ENCODE measurements around the gene HS6ST1.

The HS6ST1 gene

GRCh38 chr2:128305555-128306080 lies 13.1 kb downstream of the HS6ST1 start:
- H2BK12ac ChIP-seq (ENCODE audit: low read length in 2 of 2), result peak overlapping the region; percentile 30 to 96
- DNase-seq, result peak; percentile 82
- no peaks in the 10 kb centered on the region for H3K9me3 ChIP-seq (ENCODE audit: control insufficient read depth, low read length)
- peaks cover 69% of the 10 kb centered on the region for H3K4me1 ChIP-seq (ENCODE audit: control insufficient read depth, insufficient read depth, low read depth, low read length)
- H3K27ac ChIP-seq (ENCODE audit: low read length, poor library complexity, severe bottlenecking), result peak overlapping the region; percentile 70
- peak overlapping the region; percentile 87 to 96 for H3K18ac ChIP-seq (ENCODE audit: low read depth in 1 of 2, low read length in 2 of 2)
- peak overlapping the region in 1 of 2 experiments; percentile 57 for H3K4me3 ChIP-seq (ENCODE audit: insufficient read depth in 1 of 2, low read depth in 1 of 2, low read length in 2 of 2)
- WGBS, result 45% methylated on average over 10 of the region's 11 CpGs
- peak overlapping the region; percentile 42 to 79 for H3K4ac ChIP-seq (ENCODE audit: low read depth in 1 of 2, low read length in 2 of 2)
- H3K79me1 ChIP-seq (replicated peaks; ENCODE audit: low read length, poor library complexity, severe bottlenecking), result peaks cover 44% of the 10 kb centered on the region
- peak overlapping the region; percentile 92 for H2BK120ac ChIP-seq (ENCODE audit: low read depth, low read length)
- no peaks in the 10 kb centered on the region for H3K27me3 ChIP-seq (ENCODE audit: control insufficient read depth in 1 of 2, insufficient read depth in 1 of 2, low read length in 2 of 2)
- peaks cover 0 to 22% of the 10 kb centered on the region in 2 experiments for H3K36me3 ChIP-seq (ENCODE audit: control insufficient read depth in 1 of 2, insufficient read depth in 2 of 2, low read depth in 1 of 2, low read length in 2 of 2)
- peak overlapping the region; percentile 82 for H2BK15ac ChIP-seq (ENCODE audit: low read depth, poor library complexity, severe bottlenecking)
- no peak overlapping the region for H3K4me2 ChIP-seq (ENCODE audit: low read length, poor library complexity, severe bottlenecking)
- no peak overlapping the region for H2BK5ac ChIP-seq (ENCODE audit: low read depth, low read length, poor library complexity, severe bottlenecking)
- H3K14ac ChIP-seq (ENCODE audit: low read length in 2 of 2), result peak overlapping the region in 1 of 2 experiments; percentile 78
- no peak overlapping the region for H3K23ac ChIP-seq (ENCODE audit: low read length in 2 of 2)
- no peak overlapping the region for H2AFZ ChIP-seq (ENCODE audit: low read depth, low read length)
- peak overlapping the region; percentile 1 for H2AK5ac ChIP-seq (ENCODE audit: low read length, severe bottlenecking)
- peak overlapping the region; percentile 79 for H4K8ac ChIP-seq (ENCODE audit: low read length)
- H3K9ac ChIP-seq (ENCODE audit: low read length), result peak overlapping the region; percentile 83
- H4K91ac ChIP-seq (ENCODE audit: low read length), result peak overlapping the region; percentile 98

GRCh38 chr2:128304715-128305554 lies 13.7 kb downstream of the HS6ST1 start:
- Histone ChIP-seq H2AK5ac (ENCODE audit: low read length, severe bottlenecking) (peak overlapping the region; percentile 46), H3K14ac (ENCODE audit: low read length in 2 of 2) (peak overlapping the region in 1 of 2 experiments; percentile 50), H2AFZ (ENCODE audit: low read depth, low read length) (no peak overlapping the region), H3K79me1 (replicated peaks; ENCODE audit: low read length, poor library complexity, severe bottlenecking) (peaks cover 45% of the 10 kb centered on the region), H3K4ac (ENCODE audit: low read depth in 1 of 2, low read length in 2 of 2) (peak overlapping the region; percentile 62 to 79), H3K9ac (ENCODE audit: low read length) (peak overlapping the region; percentile 83), H2BK120ac (ENCODE audit: low read depth, low read length) (peak overlapping the region; percentile 92), H3K27me3 (ENCODE audit: control insufficient read depth in 1 of 2, insufficient read depth in 1 of 2, low read length in 2 of 2) (no peaks in the 10 kb centered on the region), H3K4me3 (ENCODE audit: insufficient read depth in 1 of 2, low read depth in 1 of 2, low read length in 2 of 2) (peak overlapping the region in 1 of 2 experiments; percentile 57), H3K18ac (ENCODE audit: low read depth in 1 of 2, low read length in 2 of 2) (peak overlapping the region; percentile 87 to 96), H4K91ac (ENCODE audit: low read length) (peak overlapping the region; percentile 98), H2BK12ac (ENCODE audit: low read length in 2 of 2) (peak overlapping the region; percentile 95 to 96), H3K9me3 (ENCODE audit: control insufficient read depth, low read length) (no peaks in the 10 kb centered on the region), H3K4me1 (ENCODE audit: control insufficient read depth, insufficient read depth, low read depth, low read length) (peaks cover 69% of the 10 kb centered on the region), H2BK5ac (ENCODE audit: low read depth, low read length, poor library complexity, severe bottlenecking) (no peak overlapping the region), H2BK15ac (ENCODE audit: low read depth, poor library complexity, severe bottlenecking) (peak overlapping the region; percentile 82), H3K36me3 (ENCODE audit: control insufficient read depth in 1 of 2, insufficient read depth in 2 of 2, low read depth in 1 of 2, low read length in 2 of 2) (peaks cover 0 to 21% of the 10 kb centered on the region in 2 experiments), H3K4me2 (ENCODE audit: low read length, poor library complexity, severe bottlenecking) (no peak overlapping the region), H3K23ac (ENCODE audit: low read length in 2 of 2) (no peak overlapping the region), H3K27ac (ENCODE audit: low read length, poor library complexity, severe bottlenecking) (peak overlapping the region; percentile 70), H4K8ac (ENCODE audit: low read length) (peak overlapping the region; percentile 79)
- WGBS, result 28% methylated on average over 11 of the region's 11 CpGs
- DNase-seq, result peak; percentile 97

DNA sequence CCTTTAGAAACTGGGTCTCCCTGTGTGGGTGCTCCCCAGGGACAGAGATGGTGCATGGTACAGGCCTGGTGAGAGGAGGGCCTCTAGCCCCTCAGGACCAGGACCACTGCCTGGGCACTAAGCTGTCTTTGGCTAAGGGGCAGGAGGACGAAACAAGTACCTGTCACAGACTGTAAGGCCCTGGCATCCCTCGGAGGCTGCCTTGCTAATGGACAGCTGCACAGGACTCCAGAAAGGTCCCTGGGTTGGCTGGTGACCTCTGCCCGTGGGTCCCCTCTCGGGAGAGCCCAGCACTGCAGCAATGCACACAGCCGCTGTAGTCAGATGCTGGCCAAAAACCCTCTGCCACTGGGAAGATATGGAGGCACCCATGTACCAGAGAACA lies 14.3 kb downstream of the HS6ST1 start:
- H3K4me1 ChIP-seq (ENCODE audit: control insufficient read depth, insufficient read depth, low read depth, low read length), result peaks cover 63% of the 10 kb centered on the region
- H3K23ac ChIP-seq (ENCODE audit: low read length in 2 of 2), result no peak overlapping the region
- H4K8ac ChIP-seq (ENCODE audit: low read length), result peak overlapping the region; percentile 21
- no peak overlapping the region for H2BK120ac ChIP-seq (ENCODE audit: low read depth, low read length)
- no peak overlapping the region for H2AFZ ChIP-seq (ENCODE audit: low read depth, low read length)
- DNase-seq, result no peak
- H3K27ac ChIP-seq (ENCODE audit: low read length, poor library complexity, severe bottlenecking), result no peak overlapping the region
- H3K9me3 ChIP-seq (ENCODE audit: control insufficient read depth, low read length), result no peaks in the 10 kb centered on the region
- H2BK12ac ChIP-seq (ENCODE audit: low read length in 2 of 2), result peak overlapping the region; percentile 95
- H3K79me1 ChIP-seq (replicated peaks; ENCODE audit: low read length, poor library complexity, severe bottlenecking), result peaks cover 49% of the 10 kb centered on the region
- no peak overlapping the region for H3K4me3 ChIP-seq (ENCODE audit: insufficient read depth in 1 of 2, low read depth in 1 of 2, low read length in 2 of 2)
- H3K9ac ChIP-seq (ENCODE audit: low read length), result no peak overlapping the region
- no peak overlapping the region for H2BK5ac ChIP-seq (ENCODE audit: low read depth, low read length, poor library complexity, severe bottlenecking)
- H3K18ac ChIP-seq (ENCODE audit: low read depth in 1 of 2, low read length in 2 of 2), result peak overlapping the region; percentile 79 to 83
- H4K91ac ChIP-seq (ENCODE audit: low read length), result peak overlapping the region; percentile 90
- H3K4ac ChIP-seq (ENCODE audit: low read depth in 1 of 2, low read length in 2 of 2), result peak overlapping the region; percentile 62 to 69
- peaks cover 0 to 20% of the 10 kb centered on the region in 2 experiments for H3K36me3 ChIP-seq (ENCODE audit: control insufficient read depth in 1 of 2, insufficient read depth in 2 of 2, low read depth in 1 of 2, low read length in 2 of 2)
- H2AK5ac ChIP-seq (ENCODE audit: low read length, severe bottlenecking), result peak overlapping the region; percentile 46
- H3K14ac ChIP-seq (ENCODE audit: low read length in 2 of 2), result peak overlapping the region in 1 of 2 experiments; percentile 37
- 89% methylated on average over 5 of the region's 5 CpGs for WGBS
- H3K27me3 ChIP-seq (ENCODE audit: control insufficient read depth in 1 of 2, insufficient read depth in 1 of 2, low read length in 2 of 2), result no peaks in the 10 kb centered on the region
- no peak overlapping the region for H2BK15ac ChIP-seq (ENCODE audit: low read depth, poor library complexity, severe bottlenecking)
- H3K4me2 ChIP-seq (ENCODE audit: low read length, poor library complexity, severe bottlenecking), result no peak overlapping the region

DNA sequence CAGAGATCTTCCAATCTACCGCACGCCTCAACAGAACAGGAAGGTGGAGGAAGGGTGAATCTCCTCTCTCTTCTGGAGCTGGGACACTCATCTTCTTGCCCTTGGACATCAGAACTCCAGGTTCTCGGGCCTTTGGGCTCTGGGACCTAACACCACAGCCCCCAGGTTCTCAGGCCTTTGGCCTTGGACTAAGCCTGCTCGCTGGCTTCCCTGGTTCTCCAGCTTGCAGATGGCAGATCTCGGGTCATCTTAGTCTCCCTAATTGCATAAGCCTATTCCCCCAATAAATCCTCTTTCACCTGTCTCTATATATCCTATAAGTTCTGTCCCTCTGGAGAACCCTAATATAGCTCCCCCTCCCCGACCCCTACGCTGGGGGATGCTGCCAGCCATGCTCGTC lies 14.8 kb downstream of the HS6ST1 start:
- no peak overlapping the region for H2BK120ac ChIP-seq (ENCODE audit: low read depth, low read length)
- peak overlapping the region; percentile 29 for H4K91ac ChIP-seq (ENCODE audit: low read length)
- over 99% methylated on average over 8 of the region's 8 CpGs for WGBS

More for the DNA sequence above, 14.8 kb downstream of the HS6ST1 start:
- Histone ChIP-seq H3K23ac (ENCODE audit: low read length in 2 of 2) (no peak overlapping the region), H3K4ac (ENCODE audit: low read depth in 1 of 2, low read length in 2 of 2) (peak overlapping the region; percentile 9 to 62), H3K4me2 (ENCODE audit: low read length, poor library complexity, severe bottlenecking) (no peak overlapping the region), H2BK12ac (ENCODE audit: low read length in 2 of 2) (peak overlapping the region; percentile 62 to 95), H3K14ac (ENCODE audit: low read length in 2 of 2) (no peak overlapping the region), H4K8ac (ENCODE audit: low read length) (no peak overlapping the region), H3K27me3 (ENCODE audit: control insufficient read depth in 1 of 2, insufficient read depth in 1 of 2, low read length in 2 of 2) (no peaks in the 10 kb centered on the region), H2BK15ac (ENCODE audit: low read depth, poor library complexity, severe bottlenecking) (peak overlapping the region; percentile 4), H3K79me1 (replicated peaks; ENCODE audit: low read length, poor library complexity, severe bottlenecking) (peaks cover 49% of the 10 kb centered on the region), H3K18ac (ENCODE audit: low read depth in 1 of 2, low read length in 2 of 2) (peak overlapping the region; percentile 50 to 79), H2AFZ (ENCODE audit: low read depth, low read length) (no peak overlapping the region), H3K4me3 (ENCODE audit: insufficient read depth in 1 of 2, low read depth in 1 of 2, low read length in 2 of 2) (no peak overlapping the region), H3K9me3 (ENCODE audit: control insufficient read depth, low read length) (no peaks in the 10 kb centered on the region), H3K27ac (ENCODE audit: low read length, poor library complexity, severe bottlenecking) (no peak overlapping the region), H3K36me3 (ENCODE audit: control insufficient read depth in 1 of 2, insufficient read depth in 2 of 2, low read depth in 1 of 2, low read length in 2 of 2) (peaks cover 0 to 22% of the 10 kb centered on the region in 2 experiments), H3K9ac (ENCODE audit: low read length) (no peak overlapping the region), H3K4me1 (ENCODE audit: control insufficient read depth, insufficient read depth, low read depth, low read length) (peaks cover 59% of the 10 kb centered on the region), H2AK5ac (ENCODE audit: low read length, severe bottlenecking) (peak overlapping the region; percentile 41), H2BK5ac (ENCODE audit: low read depth, low read length, poor library complexity, severe bottlenecking) (no peak overlapping the region)
- no peak for DNase-seq
